Measurements from ENCODE around the gene AZI2.

DNA sequence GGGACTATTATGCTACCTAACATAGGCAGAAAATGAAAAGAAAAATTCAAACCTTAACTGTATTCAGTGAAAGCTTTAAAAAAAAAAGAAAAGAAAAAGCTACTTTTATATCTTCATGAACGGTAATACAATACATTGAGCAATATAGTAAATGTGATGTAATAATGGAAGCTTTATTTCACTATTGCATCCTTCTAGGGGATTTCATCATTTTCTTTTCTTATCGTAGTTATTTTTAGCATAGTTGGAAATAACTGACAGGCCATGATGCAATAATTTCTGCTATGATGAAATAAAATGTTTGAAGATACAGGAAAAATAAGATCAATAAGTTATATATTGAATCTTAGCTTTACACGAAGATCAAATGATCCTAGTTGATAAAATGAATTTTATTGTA lies 40.4 kb downstream of the AZI2 start:
- TF ChIP-seq EZH2phosphoT487 (IDR thresholded peaks at IDR 0.05) (no peak), CTCF (IDR thresholded peaks at IDR 0.05) (no peak), EZH2 (IDR thresholded peaks at IDR 0.05) (no peak)
